ENCODE results near the gene ZC3H10.

DNA sequence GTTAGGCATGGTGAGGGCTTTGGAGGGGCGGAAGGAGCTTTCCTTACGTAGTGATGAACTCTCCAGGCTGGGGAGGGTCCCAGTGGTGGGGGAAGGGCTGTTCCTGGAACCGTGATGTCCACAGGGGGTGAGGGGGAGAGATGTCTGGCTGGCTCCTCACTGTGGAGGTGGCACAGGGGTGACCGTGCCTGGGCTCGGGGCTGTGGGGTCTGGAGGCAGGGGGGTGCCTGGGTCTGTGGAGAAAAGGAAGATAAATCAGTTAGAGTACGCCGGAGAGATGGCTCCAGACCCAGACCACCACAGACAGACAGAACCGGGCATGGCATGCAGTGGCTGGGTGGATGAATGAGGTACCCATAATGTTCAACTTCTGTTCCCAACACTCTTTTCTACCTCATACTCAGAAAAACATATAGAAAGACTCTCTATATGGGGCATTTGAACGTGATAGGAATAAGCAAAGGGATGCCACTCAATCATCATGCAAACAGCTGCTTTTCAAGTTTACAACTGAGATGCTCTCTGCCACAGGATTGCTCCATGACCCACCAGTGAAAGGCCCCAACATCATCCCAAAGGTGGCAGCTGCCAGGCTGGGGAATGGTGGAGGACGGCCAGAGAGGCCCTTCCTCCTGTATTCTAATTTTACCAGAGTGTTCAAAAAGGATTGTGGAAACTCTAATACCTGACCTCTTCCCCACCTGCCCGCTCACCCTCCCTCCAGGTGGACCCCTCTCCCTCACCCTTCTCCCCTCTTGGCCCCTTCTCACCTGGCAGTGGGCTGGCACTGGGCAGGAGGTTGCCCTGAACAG, 45.7 kb downstream of the ZC3H10 start:
- TF ChIP-seq CTCF (IDR thresholded peaks at IDR 0.05), result no peak
- no peak for TF ChIP-seq POLR2A (IDR thresholded peaks at IDR 0.05)

All from uterus (tissue), 2 donors.